ENCODE measurements around the gene ZBTB20.

DNA sequence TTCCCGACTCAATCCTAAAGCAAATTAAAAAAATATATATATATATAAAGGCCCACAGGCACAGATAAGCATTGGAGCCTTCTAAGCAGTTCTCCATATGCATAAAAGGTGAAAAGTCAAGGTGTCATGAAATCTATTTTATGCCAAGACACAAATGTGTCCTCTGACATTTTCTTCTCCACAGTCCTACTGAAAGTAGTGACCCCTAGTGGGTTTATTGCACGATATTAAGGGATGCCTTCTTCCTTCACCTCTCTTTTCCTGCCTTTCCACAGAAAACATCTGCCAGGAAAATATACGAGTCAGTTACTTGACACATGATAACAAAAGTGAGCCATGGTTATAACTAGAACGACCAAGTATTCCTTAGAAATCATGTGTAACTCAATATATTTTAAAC is 550.1 kb downstream of the ZBTB20 start:
- TF ChIP-seq CTCF (IDR thresholded peaks at IDR 0.05) = no peak
- no peak for TF ChIP-seq POLR2A (IDR thresholded peaks at IDR 0.05)
- no peak for TF ChIP-seq POLR2AphosphoS5 (IDR thresholded peaks at IDR 0.05)
